ENCODE measurements around the gene MYOM1.
"Not testable (repeated sequence)": the region's sequence is repeated elsewhere in the genome, so short reads cannot be mapped to it uniquely, and the experiment has no call there.

The MYOM1 gene

GRCh38 chr18:3029215-3029952 is 190.4 kb downstream of the MYOM1 start:
- DNase-seq (ENCODE audit: low spot score) = no peak

GRCh38 chr18:3028115-3028514 is 191.7 kb downstream of the MYOM1 start:
- DNase-seq (ENCODE audit: low spot score) = not testable (repeated sequence)

GRCh38 chr18:3027370-3027891 is 192.3 kb downstream of the MYOM1 start:
- DNase-seq (ENCODE audit: low spot score) = no peak

- no peak for DNase-seq (ENCODE audit: low spot score)
These were observed 194.2 kb downstream of the MYOM1 start for GRCh38 chr18:3025544-3025943.

- not testable (repeated sequence) for DNase-seq (ENCODE audit: low spot score)
These were observed 196.2 kb downstream of the MYOM1 start for GRCh38 chr18:3023603-3024002.

All from globus pallidus (tissue), 1 donor.